ENCODE measurements around the gene GOT2.

DNA sequence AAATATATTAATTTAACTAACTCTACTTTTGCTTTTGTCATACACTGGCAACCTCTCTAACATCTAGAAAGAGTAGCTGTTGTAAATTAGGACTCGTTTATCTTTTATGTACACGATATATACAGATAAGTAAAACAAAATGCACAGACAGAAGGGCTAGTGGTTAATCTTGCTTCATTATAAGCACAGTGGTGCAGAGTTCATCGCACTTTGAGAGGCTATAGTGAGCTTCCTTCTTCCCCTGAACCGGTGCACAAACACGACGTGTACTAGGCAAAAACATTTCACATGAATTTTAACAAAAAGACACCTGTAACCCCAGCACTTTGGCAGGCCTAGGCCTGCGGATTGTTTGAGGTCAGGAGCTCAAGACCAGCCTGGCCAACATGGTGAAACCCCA lies 10.4 kb upstream of the GOT2 start:
- TF ChIP-seq, protein P1, sequence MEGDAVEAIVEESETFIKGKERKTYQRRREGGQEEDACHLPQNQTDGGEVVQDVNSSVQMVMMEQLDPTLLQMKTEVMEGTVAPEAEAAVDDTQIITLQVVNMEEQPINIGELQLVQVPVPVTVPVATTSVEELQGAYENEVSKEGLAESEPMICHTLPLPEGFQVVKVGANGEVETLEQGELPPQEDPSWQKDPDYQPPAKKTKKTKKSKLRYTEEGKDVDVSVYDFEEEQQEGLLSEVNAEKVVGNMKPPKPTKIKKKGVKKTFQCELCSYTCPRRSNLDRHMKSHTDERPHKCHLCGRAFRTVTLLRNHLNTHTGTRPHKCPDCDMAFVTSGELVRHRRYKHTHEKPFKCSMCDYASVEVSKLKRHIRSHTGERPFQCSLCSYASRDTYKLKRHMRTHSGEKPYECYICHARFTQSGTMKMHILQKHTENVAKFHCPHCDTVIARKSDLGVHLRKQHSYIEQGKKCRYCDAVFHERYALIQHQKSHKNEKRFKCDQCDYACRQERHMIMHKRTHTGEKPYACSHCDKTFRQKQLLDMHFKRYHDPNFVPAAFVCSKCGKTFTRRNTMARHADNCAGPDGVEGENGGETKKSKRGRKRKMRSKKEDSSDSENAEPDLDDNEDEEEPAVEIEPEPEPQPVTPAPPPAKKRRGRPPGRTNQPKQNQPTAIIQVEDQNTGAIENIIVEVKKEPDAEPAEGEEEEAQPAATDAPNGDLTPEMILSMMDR (IDR thresholded peaks at IDR 0.05) = no peak
- TF ChIP-seq POLR2A (IDR thresholded peaks at IDR 0.05) = no peak
- TF ChIP-seq EP300 (IDR thresholded peaks at IDR 0.05) = no peak
- TF ChIP-seq POLR2AphosphoS5 (IDR thresholded peaks at IDR 0.05) = no peak

Data from gastroesophageal sphincter (tissue), 3 donors.